HG02981 (cell line): Measurements from ENCODE around the gene COL13A1.

ENCODE experiments used
- ATAC-seq: cut with Tn5 transposase; IDR thresholded peaks from one replicate; pipeline ENCODE4 v1.9.1; 2021; ENCODE audit warnings: mild to moderate bottlenecking, moderate library complexity; ENCODE audit not compliant: unreplicated experiment

Gene COL13A1

GRCh38 chr10:69844698-69845097 is 43.0 kb downstream of the COL13A1 start:
- no peak for ATAC-seq

- ATAC-seq: no peak
Observed at GRCh38 chr10:69845574-69846292, 44.0 kb downstream of the COL13A1 start.

- no peak for ATAC-seq
Observed at GRCh38 chr10:69846293-69846921, 44.7 kb downstream of the COL13A1 start.

GRCh38 chr10:69847458-69847857 is 45.8 kb downstream of the COL13A1 start:
- ATAC-seq: no peak

- ATAC-seq: no peak
Observed at GRCh38 chr10:69847883-69848282, 46.2 kb downstream of the COL13A1 start.

GRCh38 chr10:69848454-69848853 is 46.7 kb downstream of the COL13A1 start:
- no peak for ATAC-seq

- ATAC-seq: no peak
Observed at GRCh38 chr10:69849825-69850224, 48.1 kb downstream of the COL13A1 start.

GRCh38 chr10:69850440-69850839 is 48.7 kb downstream of the COL13A1 start:
- no peak for ATAC-seq

- ATAC-seq: no peak
Observed at GRCh38 chr10:69851306-69851705, 49.6 kb downstream of the COL13A1 start.

- no peak for ATAC-seq
Observed at GRCh38 chr10:69853064-69853463, 51.4 kb downstream of the COL13A1 start.

GRCh38 chr10:69854511-69855345 is 53.0 kb downstream of the COL13A1 start:
- ATAC-seq: no peak

- ATAC-seq: no peak
Observed at GRCh38 chr10:69855346-69856111, 53.8 kb downstream of the COL13A1 start.

GRCh38 chr10:69856601-69857166 is 55.0 kb downstream of the COL13A1 start:
- no peak for ATAC-seq

- no peak for ATAC-seq
Observed at GRCh38 chr10:69858201-69858600, 56.5 kb downstream of the COL13A1 start.

GRCh38 chr10:69860271-69860670 is 58.6 kb downstream of the COL13A1 start:
- ATAC-seq: no peak

- no peak for ATAC-seq
Observed at GRCh38 chr10:69861251-69862240, 59.8 kb downstream of the COL13A1 start.

- ATAC-seq: no peak
Observed at GRCh38 chr10:69862882-69863530, 61.3 kb downstream of the COL13A1 start.

- no peak for ATAC-seq
Observed at GRCh38 chr10:69863580-69863979, 61.9 kb downstream of the COL13A1 start.

- no peak for ATAC-seq
Observed at GRCh38 chr10:69864321-69864720, 62.6 kb downstream of the COL13A1 start.
